PC-9 (cell line): ENCODE results near the gene ZFAND4. TPM values are rescaled to one million over a fixed set of nuclear protein-coding genes. Genes with fewer than 3 reads are reported as not detected.

Source experiments
- BruUV-seq: library from RNA; stranded (reverse); fragments of 400-500 nt; replicated peaks from 2 replicates; lab custom pipeline; 2021; lab: Mats Ljungman, UMichigan
- CTCF ChIA-PET: fragments of 300-600 bp; sonication (Branson Sonifier 250); formaldehyde crosslinking; loops from one replicate; lab custom pipeline; 2022; ENCODE audit warnings: antibody characterized with exemption; lab: Charles Lee
- POLR2A ChIA-PET: fragments of 300-600 bp; sonication (Branson Sonifier 250); formaldehyde crosslinking; loops from one replicate; lab custom pipeline; 2022; ENCODE audit warnings: antibody characterized with exemption; ENCODE audit not compliant: unreplicated experiment; lab: Charles Lee
- DNase-seq, 2 experiments: peaks; one replicate each; pipeline versions ENCODE4 v3.0.0 to v3.0.0-alpha.2; 2015 to 2022; ENCODE audit warnings: mixed read lengths in 1 of 2
- H2AFZ ChIP-seq: fragments of 200-600 bp; sonication (generic); 2 replicates; pipeline ENCODE4 v1.8.1; 2017; ENCODE audit warnings: antibody characterized with exemption
- H3F3A ChIP-seq: fragments of 200-600 bp; sonication (generic); 2 replicates; pipeline ENCODE4 v1.8.1; 2017; ENCODE audit warnings: antibody characterized with exemption, mild to moderate bottlenecking, low read depth; ENCODE audit not compliant: insufficient read depth
- H3K27ac ChIP-seq: fragments of 200-600 bp; sonication (generic); 2 replicates; pipeline ENCODE4 v1.6.1; 2016; ENCODE audit warnings: mixed run types
- H3K27me3 ChIP-seq: fragments of 200-600 bp; sonication (generic); 2 replicates; pipeline ENCODE4 v1.6.1; 2016; ENCODE audit warnings: low read depth, mixed run types; ENCODE audit not compliant: insufficient read depth
- H3K36me3 ChIP-seq: fragments of 200-600 bp; sonication (generic); 2 replicates; pipeline ENCODE4 v1.6.1; 2016; ENCODE audit warnings: low read depth, mixed run types
- H3K4me1 ChIP-seq: fragments of 200-600 bp; sonication (generic); replicated peaks from 2 replicates; pipeline ENCODE4 v1.6.1; 2016; ENCODE audit warnings: mixed run types; ENCODE audit not compliant: insufficient read depth
- H3K4me2 ChIP-seq: fragments of 200-600 bp; sonication (generic); 2 replicates; pipeline ENCODE4 v1.6.1; 2017; ENCODE audit warnings: mixed run types
- H3K4me3 ChIP-seq: fragments of 200-600 bp; sonication (generic); 2 replicates; pipeline ENCODE4 v1.6.1; 2016; ENCODE audit warnings: mixed run types
- H3K79me2 ChIP-seq: fragments of 200-600 bp; sonication (generic); 2 replicates; pipeline ENCODE4 v1.6.1; 2017; ENCODE audit warnings: low read depth, mixed run types
- H3K9me2 ChIP-seq: fragments of 200-600 bp; sonication (generic); 2 replicates; pipeline ENCODE4 v1.8.1; 2017; ENCODE audit warnings: mild to moderate bottlenecking; ENCODE audit not compliant: insufficient read depth
- H3K9me3 ChIP-seq: fragments of 200-600 bp; sonication (generic); 2 replicates; pipeline ENCODE4 v1.8.1; 2016; ENCODE audit warnings: low read depth; ENCODE audit not compliant: insufficient read depth
- H4K20me1 ChIP-seq: fragments of 200-600 bp; sonication (generic); 2 replicates; pipeline ENCODE4 v1.8.1; 2017; ENCODE audit not compliant: insufficient read depth
- EZH2 ChIP-seq: fragments of 200-600 bp; sonication (generic); IDR thresholded peaks from 2 replicates; pipeline ENCODE4 v1.8.0; 2017; ENCODE audit warnings: antibody characterized with exemption, low read depth
- intact Hi-C: fragments of 100-400 bp; cut with micrococcal nuclease; formaldehyde crosslinking; loops from one replicate; pipeline ENCODE4 v1.10.0; 2022; ENCODE audit not compliant: unreplicated experiment
- total RNA-seq: library from RNA; stranded (reverse); gene quantifications from 2 replicates; pipeline ENCODE4 v1.2.3, GENCODE V29; 2021
- TF ChIP-seq, protein P1 (sequence below): fragments of 200-600 bp; sonication (generic); conservative IDR thresholded peaks from 2 replicates; pipeline ENCODE4 v1.6.1; 2017; ENCODE audit warnings: mixed run types, antibody characterized with exemption, mild to moderate bottlenecking, moderate library complexity

Gene ZFAND4
- total RNA-seq, 1 experiment from 2014 or later = 4.4 TPM

- H3K4me2 ChIP-seq = peak overlapping the region; percentile 93
- H3K27ac ChIP-seq = no peak overlapping the region
- CTCF ChIA-PET = no interaction called here
- H3K9me3 ChIP-seq = no peaks in the 10 kb centered on the region
- no peaks in the 10 kb centered on the region for H3K9me2 ChIP-seq
- H3K36me3 ChIP-seq = peaks cover 3% of the 10 kb centered on the region; the same call in 1 of the 2 replicates
- POLR2A ChIA-PET = no interaction called here
- H2AFZ ChIP-seq = peak overlapping the region; percentile 89
- DNase-seq = peak; percentile 85 to 94
- no peaks in the 10 kb centered on the region for H4K20me1 ChIP-seq
- peaks cover 16% of the 10 kb centered on the region for H3K4me1 ChIP-seq
- H3K79me2 ChIP-seq = peaks cover 10% of the 10 kb centered on the region
- TF ChIP-seq, protein P1, sequence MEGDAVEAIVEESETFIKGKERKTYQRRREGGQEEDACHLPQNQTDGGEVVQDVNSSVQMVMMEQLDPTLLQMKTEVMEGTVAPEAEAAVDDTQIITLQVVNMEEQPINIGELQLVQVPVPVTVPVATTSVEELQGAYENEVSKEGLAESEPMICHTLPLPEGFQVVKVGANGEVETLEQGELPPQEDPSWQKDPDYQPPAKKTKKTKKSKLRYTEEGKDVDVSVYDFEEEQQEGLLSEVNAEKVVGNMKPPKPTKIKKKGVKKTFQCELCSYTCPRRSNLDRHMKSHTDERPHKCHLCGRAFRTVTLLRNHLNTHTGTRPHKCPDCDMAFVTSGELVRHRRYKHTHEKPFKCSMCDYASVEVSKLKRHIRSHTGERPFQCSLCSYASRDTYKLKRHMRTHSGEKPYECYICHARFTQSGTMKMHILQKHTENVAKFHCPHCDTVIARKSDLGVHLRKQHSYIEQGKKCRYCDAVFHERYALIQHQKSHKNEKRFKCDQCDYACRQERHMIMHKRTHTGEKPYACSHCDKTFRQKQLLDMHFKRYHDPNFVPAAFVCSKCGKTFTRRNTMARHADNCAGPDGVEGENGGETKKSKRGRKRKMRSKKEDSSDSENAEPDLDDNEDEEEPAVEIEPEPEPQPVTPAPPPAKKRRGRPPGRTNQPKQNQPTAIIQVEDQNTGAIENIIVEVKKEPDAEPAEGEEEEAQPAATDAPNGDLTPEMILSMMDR = no peak
- TF ChIP-seq EZH2 = no peak
- intact Hi-C loops = loop anchor here (5.0 kb wide), 1 partner anchor 127 kb away; no protein-coding TSS in a partner anchor
- H3K4me3 ChIP-seq = peak overlapping the region; percentile 63
- H3K27me3 ChIP-seq = no peaks in the 10 kb centered on the region
- peaks cover 5% of the 10 kb centered on the region for H3F3A ChIP-seq
- BruUV-seq = no TSS peak
Measured at GRCh38 chr10:45594276-45595157, 78.1 kb downstream of the ZFAND4 start.

- CTCF ChIA-PET = no interaction called here
- Histone ChIP-seq H3K4me2 (peak overlapping the region; percentile 93), H3K4me3 (peak overlapping the region; percentile 63)
Measured at GRCh38 chr10:45593938-45594275, 78.7 kb downstream of the ZFAND4 start.

DNA sequence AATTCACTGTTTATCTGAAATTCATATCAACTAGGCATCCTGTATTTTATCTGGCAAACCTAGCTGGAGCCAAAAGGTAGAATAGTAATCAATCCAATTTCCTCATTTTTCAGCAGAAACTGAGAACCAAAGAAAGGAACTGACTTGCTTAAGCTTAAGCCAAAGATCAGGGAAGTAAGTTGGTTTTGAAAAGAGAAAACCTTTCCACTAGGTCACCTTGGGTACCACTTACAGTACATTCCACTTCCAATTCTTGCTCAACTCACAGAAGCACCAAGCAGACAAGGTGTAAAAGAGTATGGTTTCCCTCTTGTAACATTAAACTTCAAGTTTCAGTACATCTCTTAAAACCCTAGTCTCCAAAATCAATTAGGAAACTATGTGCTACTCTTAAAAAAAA lies 79.6 kb downstream of the ZFAND4 start:
- POLR2A ChIA-PET = no interaction called here
- DNase-seq = no peak
- Histone ChIP-seq H3K4me2 (peak overlapping the region; percentile 93), H3K4me3 (no peak overlapping the region), H3K27ac (no peak overlapping the region), H3F3A (peaks cover 5% of the 10 kb centered on the region), H3K36me3 (peaks cover 3% of the 10 kb centered on the region; the same call in 1 of the 2 replicates), H3K79me2 (peaks cover 10% of the 10 kb centered on the region), H3K27me3 (no peaks in the 10 kb centered on the region), H2AFZ (no peak overlapping the region), H3K4me1 (peaks cover 16% of the 10 kb centered on the region), H3K9me2 (no peaks in the 10 kb centered on the region), H4K20me1 (no peaks in the 10 kb centered on the region), H3K9me3 (no peaks in the 10 kb centered on the region)
- BruUV-seq = no TSS peak
- TF ChIP-seq EZH2 = no peak
- TF ChIP-seq, protein P1 = no peak
- CTCF ChIA-PET = no interaction called here
- intact Hi-C loops = loop anchor here (5.0 kb wide), 1 partner anchor 126 kb away; no protein-coding TSS in a partner anchor

More at GRCh38 chr10:45593938-45594275, 78.7 kb downstream of the ZFAND4 start:
- no peaks in the 10 kb centered on the region for H4K20me1 ChIP-seq
- H3K4me1 ChIP-seq = peaks cover 16% of the 10 kb centered on the region
- H3K27me3 ChIP-seq = no peaks in the 10 kb centered on the region
- no peaks in the 10 kb centered on the region for H3K9me2 ChIP-seq
- no peak for DNase-seq
- H3K79me2 ChIP-seq = peaks cover 10% of the 10 kb centered on the region
- peak overlapping the region; percentile 89 for H2AFZ ChIP-seq
- intact Hi-C loops = loop anchor here (5.0 kb wide), 1 partner anchor 127 kb away; no protein-coding TSS in a partner anchor
- no peaks in the 10 kb centered on the region for H3K9me3 ChIP-seq
- no TSS peak for BruUV-seq
- TF ChIP-seq, protein P1 = no peak
- no peak for TF ChIP-seq EZH2
- H3F3A ChIP-seq = peaks cover 5% of the 10 kb centered on the region
- no peak overlapping the region for H3K27ac ChIP-seq
- H3K36me3 ChIP-seq = peaks cover 3% of the 10 kb centered on the region; the same call in 1 of the 2 replicates
- POLR2A ChIA-PET = no interaction called here
